Hepatocyte (in vitro differentiated cells): Measurements from ENCODE around the gene KRT83.

Experiments
- CTCF ChIP-seq: fragments of 200-600 bp; sonication (generic); IDR thresholded peaks from 2 replicates; pipeline ENCODE4 v1.5.1; 2016; ENCODE audit warnings: antibody characterized with exemption, mild to moderate bottlenecking; ENCODE audit not compliant: poor library complexity
- EZH2phosphoT487 ChIP-seq: fragments of 200-600 bp; sonication (generic); IDR thresholded peaks from one replicate; pipeline ENCODE4 v1.6.1; 2018; ENCODE audit warnings: antibody characterized with exemption, mild to moderate bottlenecking, low read depth, moderate library complexity; ENCODE audit not compliant: unreplicated experiment, severe bottlenecking

- TF ChIP-seq CTCF = no peak
- no peak for TF ChIP-seq EZH2phosphoT487
Observed at GRCh38 chr12:52364061-52364460, 42.9 kb upstream of the KRT83 start.
